Cardiac fibroblast (primary cell): Measurements from ENCODE around the gene DISP1.

Experiments used
- DNase-seq, 2 donors: peaks; one replicate each; pipeline versions ENCODE4 v3.0.0 to v3.0.0-alpha.2; 2010; ENCODE audit warnings: low read depth in 2 of 2
- H3K4me3 ChIP-seq, 2 donors: replicated peaks in 1 of 2; 1 replicate in 1 of 2; 2 replicates in 1 of 2; pipeline ENCODE4 v1.5.1; 2011; ENCODE audit warnings: low read depth in 2 of 2, low read length in 2 of 2, mild to moderate bottlenecking in 2 of 2, moderate library complexity in 1 of 2
- CTCF ChIP-seq: IDR thresholded peaks from one replicate; pipeline ENCODE4 v1.5.1; 2011; ENCODE audit warnings: low read depth, mild to moderate bottlenecking, low read length, inconsistent platforms

Gene DISP1

GRCh38 chr1:222792744-222793143 lies 22.1 kb upstream of the DISP1 start:
- H3K4me3 ChIP-seq: no peak overlapping the region
- DNase-seq: peak; percentile 49 to 51
- peak; percentile 35 for TF ChIP-seq CTCF

- no peak for DNase-seq
- TF ChIP-seq CTCF: peak; percentile 18
- no peak overlapping the region for H3K4me3 ChIP-seq
Measured at GRCh38 chr1:222794656-222795474, 20.0 kb upstream of the DISP1 start.

GRCh38 chr1:222798116-222798515 lies 16.7 kb upstream of the DISP1 start:
- DNase-seq: peak; percentile 67 to 70
- no peak for TF ChIP-seq CTCF
- no peak overlapping the region for H3K4me3 ChIP-seq

DNA sequence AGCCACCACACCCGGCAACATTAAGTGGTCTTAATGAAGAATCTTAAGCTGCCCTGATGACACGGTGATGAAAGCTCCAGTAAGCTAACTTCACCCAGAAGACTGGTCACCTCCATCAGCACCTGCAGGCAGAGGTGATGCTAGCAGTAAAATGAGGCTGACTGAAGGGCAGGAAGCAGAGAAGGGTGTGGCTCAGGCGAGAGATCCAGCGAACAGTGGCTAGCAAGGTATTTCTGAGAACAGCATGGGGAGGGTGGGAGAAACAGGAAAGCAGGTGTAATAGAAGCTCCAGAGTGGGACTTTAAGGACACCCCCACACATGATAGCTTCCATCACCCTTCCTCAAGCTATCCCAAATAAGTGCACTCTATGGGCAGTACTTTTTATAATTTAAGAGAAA lies 15.9 kb upstream of the DISP1 start:
- no peak for TF ChIP-seq CTCF
- no peak for DNase-seq

DNA sequence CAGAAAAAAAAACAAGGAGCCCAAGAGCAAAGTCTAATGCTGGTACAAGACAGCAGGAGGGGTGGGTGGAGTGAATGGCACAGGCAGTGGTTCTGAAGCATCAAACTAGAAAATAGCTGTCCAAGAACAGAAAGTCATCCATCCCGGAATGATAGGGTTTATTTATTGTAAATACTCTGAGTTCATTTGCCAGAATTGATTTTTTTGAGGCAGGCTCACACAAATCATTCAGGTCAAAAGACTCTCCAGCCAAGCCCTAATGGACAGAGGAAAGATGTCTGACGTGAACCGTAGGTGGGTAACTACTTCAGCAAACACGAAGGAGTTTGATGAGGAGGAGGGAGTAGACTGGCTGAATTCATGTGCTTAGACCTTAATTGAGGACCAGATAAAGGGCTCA lies 13.8 kb upstream of the DISP1 start:
- no peak for DNase-seq
- no peak overlapping the region for H3K4me3 ChIP-seq
- TF ChIP-seq CTCF: no peak

More for the DNA sequence above, 15.9 kb upstream of the DISP1 start:
- no peak overlapping the region for H3K4me3 ChIP-seq

DNA sequence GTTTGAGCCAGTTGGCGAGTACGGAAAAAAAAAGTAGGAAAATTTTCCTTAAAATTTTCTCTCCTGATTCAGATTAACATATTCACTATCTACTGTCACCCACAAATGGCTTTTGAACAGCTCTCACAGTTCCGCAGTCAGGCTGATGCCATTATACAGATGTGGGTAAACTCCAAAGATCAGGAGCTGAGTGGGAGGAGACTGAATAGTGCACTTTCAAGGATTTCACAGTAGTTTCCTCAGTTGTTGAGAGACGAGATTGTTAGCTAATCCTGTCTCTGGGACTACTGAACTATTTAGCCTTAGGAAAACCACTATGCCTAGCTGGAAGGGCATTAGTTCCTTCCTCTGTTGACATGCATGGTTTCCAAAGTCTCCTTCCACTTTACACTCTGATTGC lies 3.2 kb upstream of the DISP1 start:
- DNase-seq: no peak
- TF ChIP-seq CTCF: no peak
- H3K4me3 ChIP-seq: no peak overlapping the region
